Anterior cingulate cortex (tissue), 58 donors: ENCODE measurements around the gene TCEA2.
A peak's percentile ranks its signal among the peaks of the same experiment; 100 is the strongest.
"Not testable (repeated sequence)": the region's sequence is repeated elsewhere in the genome, so short reads cannot be mapped to it uniquely, and the experiment has no call there.

Source experiments
- DNase-seq, 58 donors: peaks; one replicate each; lab custom pipeline; 2025; lab: John Stamatoyannopoulos, UW

Gene TCEA2

GRCh38 chr20:64088586-64088985 is 25.6 kb downstream of the TCEA2 start:
- DNase-seq, result not testable (repeated sequence)

GRCh38 chr20:64090165-64090564 is 27.2 kb downstream of the TCEA2 start:
- peak in 35 of 58 donors; percentile 19 to 88 (median 41) for DNase-seq

- no peak for DNase-seq
Measured at GRCh38 chr20:64091340-64091739, 28.3 kb downstream of the TCEA2 start.

- DNase-seq, result peak in 22 of 58 donors; percentile 14 to 68 (median 44)
Measured at GRCh38 chr20:64091770-64092169, 28.8 kb downstream of the TCEA2 start.

GRCh38 chr20:64092258-64093012 is 29.4 kb downstream of the TCEA2 start:
- DNase-seq, result peak in 9 of 58 donors; percentile 26 to 67 (median 47)

- no peak for DNase-seq
Measured at GRCh38 chr20:64093013-64093503, 30.1 kb downstream of the TCEA2 start.

- DNase-seq, result no peak
Measured at GRCh38 chr20:64095455-64095854, 32.5 kb downstream of the TCEA2 start.

- no peak for DNase-seq
Measured at GRCh38 chr20:64095927-64096326, 32.9 kb downstream of the TCEA2 start.

- DNase-seq, result no peak
Measured at GRCh38 chr20:64096535-64096934, 33.5 kb downstream of the TCEA2 start.

- DNase-seq, result no peak
Measured at GRCh38 chr20:64098471-64099013, 35.5 kb downstream of the TCEA2 start.

- DNase-seq, result peak in 9 of 58 donors; percentile 18 to 55 (median 34)
Measured at GRCh38 chr20:64099086-64099786, 36.2 kb downstream of the TCEA2 start.

GRCh38 chr20:64099880-64100565 is 37.0 kb downstream of the TCEA2 start:
- peak in 1 of 58 donors; percentile 63 for DNase-seq

GRCh38 chr20:64100566-64100888 is 37.5 kb downstream of the TCEA2 start:
- no peak for DNase-seq

- DNase-seq, result no peak
Measured at GRCh38 chr20:64100946-64101688, 38.1 kb downstream of the TCEA2 start.

- peak in 2 of 58 donors; percentile 26 to 44 for DNase-seq
Measured at GRCh38 chr20:64101731-64102621, 39.0 kb downstream of the TCEA2 start.

GRCh38 chr20:64102647-64103354 is 39.8 kb downstream of the TCEA2 start:
- peak in 12 of 58 donors; percentile 20 to 60 (median 45) for DNase-seq

- no peak for DNase-seq
Measured at GRCh38 chr20:64103871-64104666, 41.1 kb downstream of the TCEA2 start.
